Frontal cortex (tissue), 4 donors: ENCODE measurements around the gene SEMA4D. TPM values are rescaled to one million over a fixed set of nuclear protein-coding genes. Genes with fewer than 3 reads are reported as not detected.

Source experiments
- DNase-seq, 2 donors: peaks; one replicate each; pipeline ENCODE4 v3.0.0; 2012; ENCODE audit warnings: low spot score in 2 of 2
- FAIRE-seq: peaks from 2 replicates; lab custom pipeline; 2012; peaks lifted over from hg19 to GRCh38; lab: Jason Lieb, UNC
- total RNA-seq: library from RNA; depleted of rRNA; stranded (reverse); fragments of >200 nt; gene quantifications from one replicate; pipeline ENCODE4 v1.2.3, GENCODE V29; 2014
- donor health status: control.
- donor health status: control.
- donor health status: control.

Gene SEMA4D
- total RNA-seq, 1 donor from 2014 or later = 7.7 TPM

GRCh38 chr9:89452561-89452960 lies 45.4 kb downstream of the SEMA4D start:
- DNase-seq = no peak
- FAIRE-seq = no peak

GRCh38 chr9:89450213-89450612 lies 47.7 kb downstream of the SEMA4D start:
- FAIRE-seq (no peak), DNase-seq (no peak)

- no peak for DNase-seq
- no peak for FAIRE-seq
Measured at GRCh38 chr9:89449261-89449671, 48.6 kb downstream of the SEMA4D start.

- FAIRE-seq (no peak), DNase-seq (no peak)
Measured at GRCh38 chr9:89448821-89449220, 49.1 kb downstream of the SEMA4D start.

GRCh38 chr9:89448381-89448780 lies 49.5 kb downstream of the SEMA4D start:
- FAIRE-seq (no peak), DNase-seq (peak; percentile 71 to 75)

GRCh38 chr9:89447416-89447815 lies 50.5 kb downstream of the SEMA4D start:
- FAIRE-seq (no peak), DNase-seq (no peak)

GRCh38 chr9:89446961-89447310 lies 51.0 kb downstream of the SEMA4D start:
- no peak for FAIRE-seq
- no peak for DNase-seq

GRCh38 chr9:89446261-89446960 lies 51.5 kb downstream of the SEMA4D start:
- FAIRE-seq (no peak), DNase-seq (no peak)

GRCh38 chr9:89445801-89446251 lies 52.1 kb downstream of the SEMA4D start:
- FAIRE-seq (no peak), DNase-seq (no peak)

- DNase-seq (no peak), FAIRE-seq (no peak)
Measured at GRCh38 chr9:89444925-89445765, 52.8 kb downstream of the SEMA4D start.

GRCh38 chr9:89444274-89444673 lies 53.6 kb downstream of the SEMA4D start:
- DNase-seq = no peak
- no peak for FAIRE-seq

GRCh38 chr9:89442981-89443814 lies 54.7 kb downstream of the SEMA4D start:
- no peak for DNase-seq
- no peak for FAIRE-seq

GRCh38 chr9:89442501-89442978 lies 55.4 kb downstream of the SEMA4D start:
- FAIRE-seq (no peak), DNase-seq (no peak)

- DNase-seq (no peak), FAIRE-seq (no peak)
Measured at GRCh38 chr9:89441986-89442385, 55.9 kb downstream of the SEMA4D start.

GRCh38 chr9:89441655-89441970 lies 56.3 kb downstream of the SEMA4D start:
- no peak for DNase-seq
- no peak for FAIRE-seq

GRCh38 chr9:89440951-89441654 lies 56.8 kb downstream of the SEMA4D start:
- DNase-seq (no peak), FAIRE-seq (no peak)

GRCh38 chr9:89440548-89440947 lies 57.4 kb downstream of the SEMA4D start:
- FAIRE-seq = no peak

GRCh38 chr9:89440046-89440445 lies 57.9 kb downstream of the SEMA4D start:
- DNase-seq (no peak), FAIRE-seq (no peak)

More at GRCh38 chr9:89440548-89440947, 57.4 kb downstream of the SEMA4D start:
- DNase-seq = no peak

- FAIRE-seq (no peak), DNase-seq (no peak)
Measured at GRCh38 chr9:89439571-89439970, 58.3 kb downstream of the SEMA4D start.

- FAIRE-seq = no peak
- no peak for DNase-seq
Measured at GRCh38 chr9:89438194-89438593, 59.7 kb downstream of the SEMA4D start.
